ENCODE results near the gene CLEC2A.
"Not testable (repeated sequence)": the region's sequence is repeated elsewhere in the genome, so short reads cannot be mapped to it uniquely, and the experiment has no call there.

CLEC2A gene

GRCh38 chr12:9881246-9881645 is 50.9 kb downstream of the CLEC2A start, which contains the start of gene KLRF2:
KLRF2 (plus strand) TSS chr12:9881489; CDS start chr12:9881596, 107 bp downstream.
- DNase-seq (ENCODE audit: low spot score), result no peak

GRCh38 chr12:9880532-9881078 is 51.6 kb downstream of the CLEC2A start:
- no peak for DNase-seq (ENCODE audit: low spot score)

GRCh38 chr12:9876120-9876519 is 56.0 kb downstream of the CLEC2A start:
- DNase-seq (ENCODE audit: low spot score), result not testable (repeated sequence)

- no peak for DNase-seq (ENCODE audit: low spot score)
Measured at GRCh38 chr12:9872742-9873141, 59.4 kb downstream of the CLEC2A start.

GRCh38 chr12:9872162-9872561 is 60.0 kb downstream of the CLEC2A start:
- no peak for DNase-seq (ENCODE audit: low spot score)

- no peak for DNase-seq (ENCODE audit: low spot score)
Measured at GRCh38 chr12:9870286-9870866, 61.8 kb downstream of the CLEC2A start.

- no peak for DNase-seq (ENCODE audit: low spot score)
Measured at GRCh38 chr12:9869307-9870161, 62.6 kb downstream of the CLEC2A start, which contains the start of gene CLEC2B. CLEC2B (minus strand) TSS chr12:9869354.

- DNase-seq (ENCODE audit: low spot score), result no peak
Measured at GRCh38 chr12:9868951-9869306, 63.2 kb downstream of the CLEC2A start.

- no peak for DNase-seq (ENCODE audit: low spot score)
Measured at GRCh38 chr12:9868311-9868801, 63.8 kb downstream of the CLEC2A start.

- no peak for DNase-seq (ENCODE audit: low spot score)
Measured at GRCh38 chr12:9867531-9867930, 64.6 kb downstream of the CLEC2A start.

GRCh38 chr12:9866860-9867269 is 65.3 kb downstream of the CLEC2A start:
- no peak for DNase-seq (ENCODE audit: low spot score)

GRCh38 chr12:9864913-9865675 is 67.1 kb downstream of the CLEC2A start:
- no peak for DNase-seq (ENCODE audit: low spot score)

All from iPS-NIHi11 (cell line).